K562 (cell line): Measurements from ENCODE around the gene S100P. TPM values are rescaled to one million over a fixed set of nuclear protein-coding genes. Genes with fewer than 3 reads are reported as not detected.

ENCODE experiments used
- ATAC-seq: fragments of 200-7000 bp; cut with Tn5 transposase; 3 replicates; pipeline ENCODE4 v1.9.1; 2020; ENCODE audit warnings: moderate library complexity
- BruUV-seq: library from RNA; stranded (reverse); fragments of 400-500 nt; replicated peaks from 2 replicates; lab custom pipeline; 2021; lab: Mats Ljungman, UMichigan
- CTCF ChIA-PET: fragments of 300-600 bp; formaldehyde crosslinking; extraction: SDS; loops from one replicate; lab custom pipeline; 2021; ENCODE audit warnings: low intra/inter-chr PET ratio; lab: Yijun Ruan, JAX
- POLR2A ChIA-PET: fragments of 300-600, 350-650 bp; sonication (Branson Sonifier 250); formaldehyde crosslinking; extraction: SDS; loops from one replicate; lab custom pipeline; 2021; ENCODE audit warnings: antibody characterized with exemption, inconsistent platforms; lab: Yijun Ruan, JAX
- DNase-seq, 4 experiments: peaks; one replicate each; pipeline versions ENCODE4 v3.0.0 to v3.0.0-alpha.2; 2011 to 2018; ENCODE audit warnings: low spot score in 3 of 4, mixed read lengths in 3 of 4; ENCODE audit errors: extremely low read depth in 1 of 4
- FAIRE-seq: peaks from 2 replicates; lab custom pipeline; 2011; peaks lifted over from hg19 to GRCh38; lab: Jason Lieb, UNC
- H2AFZ ChIP-seq: 2 replicates; pipeline ENCODE4 v1.6.0; 2011; ENCODE audit warnings: low read depth, low read length, control low read depth, inconsistent platforms
- H3K27ac ChIP-seq: fragments of 200-600 bp; 3 replicates; pipeline ENCODE4 v1.8.0; 2011; ENCODE audit warnings: low read depth, mild to moderate bottlenecking, control low read depth, inconsistent platforms, low read length, moderate library complexity, mixed read lengths; ENCODE audit errors: extremely low read depth
- H3K27me3 ChIP-seq, 2 experiments: fragments of 300-600 bp in 1 of 2; 2 replicates in 1 of 2; 3 replicates in 1 of 2; pipeline versions ENCODE4 v1.6.0 to v1.8.0; 2011; ENCODE audit warnings: inconsistent platforms in 2 of 2, low read length in 2 of 2, mild to moderate bottlenecking in 1 of 2, mixed read lengths in 1 of 2, moderate library complexity in 1 of 2; ENCODE audit not compliant: control insufficient read depth in 2 of 2, insufficient read depth in 2 of 2
- H3K36me3 ChIP-seq: fragments of 300-600 bp; 3 replicates; pipeline ENCODE4 v1.8.0; 2011; ENCODE audit warnings: mild to moderate bottlenecking, low read length, inconsistent platforms; ENCODE audit not compliant: control insufficient read depth, insufficient read depth
- H3K4me1 ChIP-seq, 2 experiments: fragments of 200-600 bp in 1 of 2; replicated peaks in 1 of 2; 2 replicates in 1 of 2; 3 replicates in 1 of 2; pipeline versions ENCODE4 v1.5.1 to v1.8.0; 2011; ENCODE audit warnings: inconsistent platforms in 2 of 2, low read length in 2 of 2, mild to moderate bottlenecking in 1 of 2, mixed read lengths in 1 of 2, moderate library complexity in 1 of 2; ENCODE audit not compliant: control insufficient read depth in 2 of 2, insufficient read depth in 2 of 2
- H3K4me2 ChIP-seq: 2 replicates; pipeline ENCODE4 v1.6.1; 2011; ENCODE audit warnings: low read length, control low read depth, inconsistent platforms, mixed read lengths; ENCODE audit not compliant: insufficient read depth
- H3K4me3 ChIP-seq: fragments of 200-600 bp; sonication (generic), shearing (Covaris generic); 2 replicates; pipeline ENCODE4 v1.5.1; 2016; ENCODE audit warnings: control low read depth, inconsistent platforms
- H3K79me2 ChIP-seq: fragments of 200-600 bp; 3 replicates; pipeline ENCODE4 v1.8.0; 2011; ENCODE audit warnings: low read length, inconsistent platforms; ENCODE audit not compliant: control insufficient read depth, insufficient read depth
- H3K9ac ChIP-seq, 2 experiments: 2 replicates each; pipeline versions ENCODE4 v1.6.0 to v1.6.1; 2011; ENCODE audit warnings: low read depth in 2 of 2, low read length in 2 of 2, control low read depth in 1 of 2, inconsistent platforms in 1 of 2, mild to moderate bottlenecking in 1 of 2, mixed read lengths in 1 of 2; ENCODE audit not compliant: insufficient read depth in 1 of 2
- H3K9me1 ChIP-seq: one replicate; pipeline ENCODE4 v1.6.0; 2011; ENCODE audit warnings: inconsistent platforms, mild to moderate bottlenecking, low read length, moderate library complexity; ENCODE audit not compliant: control insufficient read depth, insufficient read depth
- H3K9me3 ChIP-seq: replicated peaks from 2 replicates; pipeline ENCODE4 v1.5.1; 2011; ENCODE audit warnings: low read depth, low read length, inconsistent platforms; ENCODE audit not compliant: control insufficient read depth, insufficient read depth
- H4K20me1 ChIP-seq: replicated peaks from 2 replicates; pipeline ENCODE4 v1.6.1; 2011; ENCODE audit warnings: low read length, inconsistent platforms, mixed read lengths; ENCODE audit not compliant: control insufficient read depth, insufficient read depth
- CBFB ChIP-seq: sonication (generic); formaldehyde crosslinking; IDR thresholded peaks from 2 replicates; pipeline ENCODE4 v1.4.0; 2020; ENCODE audit warnings: mild to moderate bottlenecking, missing genetic modification reagents
- KDM5B ChIP-seq: fragments of 200-600 bp; sonication (generic); IDR thresholded peaks from 2 replicates; pipeline ENCODE4 v1.6.1; 2012; ENCODE audit warnings: low read depth, mild to moderate bottlenecking, moderate library complexity, low read length, control low read depth, inconsistent platforms; ENCODE audit not compliant: insufficient replicate concordance
- MTA3 ChIP-seq: fragments of 450-650 bp; formaldehyde crosslinking; IDR thresholded peaks from 2 replicates; pipeline ENCODE4 v1.6.1; 2017; ENCODE audit warnings: mild to moderate bottlenecking, borderline replicate concordance
- POLR2A ChIP-seq: fragments of 450-650 bp; conservative IDR thresholded peaks from 2 replicates; pipeline ENCODE4 v1.6.1; 2016
- POLR2G ChIP-seq: fragments of 200-400 bp; formaldehyde crosslinking; IDR thresholded peaks from 2 replicates; pipeline ENCODE4 v1.6.1; 2017; ENCODE audit warnings: low read depth, mild to moderate bottlenecking, antibody characterized with exemption, low read length, moderate library complexity
- REST ChIP-seq, 2 experiments: fragments of 450-650 bp; formaldehyde crosslinking in 1 of 2; IDR thresholded peaks; 2 replicates each; pipeline versions ENCODE4 v1.4.0 to v1.6.1; 2014 to 2020; ENCODE audit warnings: mild to moderate bottlenecking in 2 of 2, borderline replicate concordance in 1 of 2, low read depth in 1 of 2
- RNF219 ChIP-seq: fragments of 250-450 bp; sonication (Bioruptor Pico); IDR thresholded peaks from 2 replicates; pipeline ENCODE4 v1.5.0; 2022; ENCODE audit warnings: mild to moderate bottlenecking
- SAFB ChIP-seq: fragments of 200-400 bp; formaldehyde crosslinking; IDR thresholded peaks from 2 replicates; pipeline ENCODE4 v1.6.1; 2017; ENCODE audit warnings: low read depth, low read length, borderline replicate concordance
- ZNF436 ChIP-seq: fragments of 250-450, 450-650 bp; sonication (Bioruptor Pico); formaldehyde crosslinking; IDR thresholded peaks from 2 replicates; pipeline ENCODE4 v1.7.0; 2020; ENCODE audit warnings: mild to moderate bottlenecking
- WGBS: fragments of 100-300 bp; shearing (Covaris generic); methylation state at CpG from one replicate; pipeline ENCODE4 v1.1.6; 2016; ENCODE audit warnings: low coverage, mixed read lengths; ENCODE audit not compliant: insufficient coverage; ENCODE audit errors: missing lambda C conversion rate; 5-methylcytosine and 5-hydroxymethylcytosine counted together
- in situ Hi-C: fragments of 300-500 bp; cut with MboI; formaldehyde crosslinking; loops from 4 replicates; pipeline ENCODE4 v1.15.0; 2018; ENCODE audit warnings: inconsistent platforms, mixed read lengths
- intact Hi-C: fragments of 100-400 bp; cut with micrococcal nuclease; formaldehyde crosslinking; loops from 2 replicates; pipeline ENCODE4 v1.14.2; 2022
- polyA plus RNA-seq, 8 experiments: library from polyadenylated mRNA; depleted of rRNA in 4 of 8; stranded (reverse) in 5 of 8; unstranded in 3 of 8; fragments of >200 nt; fragmentation: Nextera tagmentation in 2 of 8; fragmentation: Illumina TruSeq in 1 of 8; extraction: Ambion mirVana in 2 of 8; extraction: Trizol in 1 of 8; gene quantifications; 2 replicates each; pipeline versions ENCODE4 v1.2.1 to v1.2.3, GENCODE V29; 2011 to 2014; ENCODE audit warnings: inconsistent platforms in 1 of 8, missing spikeins in 1 of 8
- total RNA-seq, 7 experiments: library from RNA; depleted of rRNA in 6 of 7; stranded (reverse); fragments of >200 nt in 6 of 7; fragmentation: Illumina TruSeq in 2 of 7; extraction: Trizol in 2 of 7; gene quantifications; 2 replicates each; pipeline versions ENCODE4 v1.2.1 to v1.2.3, GENCODE V29; 2011 to 2021; ENCODE audit warnings: low replicate concordance in 1 of 7

S100P gene
- total and polyA plus RNA-seq, 9 of the 15 experiments (the other 6 are each of a cell fraction or from before 2014, with no cell fraction given): 4.1 to 23.8 (median 7.5) TPM

GRCh38 chr4:6681191-6681590 lies 12.5 kb upstream of the S100P start (continued):
- TF ChIP-seq RNF219 (no peak), POLR2A (no peak), MTA3 (0 out of 2 replicates have a peak, but pooled peaks have one; percentile 50)

- Histone ChIP-seq H3K4me2 (no peak overlapping the region), H3K9ac (peak overlapping the region in 1 of 2 experiments; percentile 77; a peak in 2 of 4 replicates), H3K9me1 (no peaks in the 10 kb centered on the region), H3K4me3 (no peak overlapping the region), H3K79me2 (peaks cover 4% of the 10 kb centered on the region; the same call in 1 of the 3 replicates), H4K20me1 (peaks cover 5% of the 10 kb centered on the region; the same call in 1 of the 2 replicates), H2AFZ (no peak overlapping the region), H3K4me1 (peaks cover 6 to 22% of the 10 kb centered on the region in 2 experiments), H3K36me3 (peaks cover 6% of the 10 kb centered on the region; the same call in 1 of the 3 replicates), H3K9me3 (no peaks in the 10 kb centered on the region), H3K27me3 (no peaks in the 10 kb centered on the region), H3K27ac (no peak overlapping the region)
- FAIRE-seq (no peak), ATAC-seq (no peak), DNase-seq (no peak)
- WGBS: 52% methylated on average over 11 of the region's 11 CpGs
- in situ Hi-C loops (no loop called here), intact Hi-C loops (loop anchor here (5.0 kb wide), 1 partner anchor 111 kb away; no protein-coding TSS in a partner anchor)
- CTCF ChIA-PET: interaction anchor here (0.7 kb wide), 1 partner anchor 40 kb away, joined by 5 read pairs; no protein-coding TSS in a partner anchor
- BruUV-seq: no TSS peak
- POLR2A ChIA-PET: interaction anchor here (0.5 to 3.3 kb wide), 6 partner anchors 9 to 233 kb away, joined by 3 to 38 read pairs (median 4); partner anchors contain the start of gene S100P
- TF ChIP-seq KDM5B: no peak
- TF ChIP-seq CBFB (CRISPR knock-in tag): no peak
- no peak for TF ChIP-seq ZNF436 (CRISPR knock-in tag)
- TF ChIP-seq POLR2G: peak; percentile 35; the same call in 1 of the 2 replicates
- no peak for TF ChIP-seq REST (IDR thresholded peaks at IDR 0.05; ENCODE audit: borderline replicate concordance)
- TF ChIP-seq REST (CRISPR knock-in tag; IDR thresholded peaks at IDR 0.05; ENCODE audit: low read depth): no peak
- TF ChIP-seq SAFB: no peak
Measured at GRCh38 chr4:6682862-6683590, 10.7 kb upstream of the S100P start.
